H1 (cell line): ENCODE data around the gene FYB2. TPM values are rescaled to one million over a fixed set of nuclear protein-coding genes. Genes with fewer than 3 reads are reported as not detected.

ENCODE experiments used
- CHD7 ChIP-seq: fragments of 300-600 bp; sonication (generic); IDR thresholded peaks from 2 replicates; pipeline ENCODE4 v1.7.1; 2012; ENCODE audit warnings: low read length, moderate library complexity, mild to moderate bottlenecking, inconsistent platforms; ENCODE audit not compliant: insufficient replicate concordance
- CTCF ChIP-seq, 3 experiments: IDR thresholded peaks; 1 replicate in 2 of 3; 2 replicates in 1 of 3; pipeline versions ENCODE4 v1.5.1 to v1.6.1; 2011; ENCODE audit warnings: low read length in 3 of 3, mild to moderate bottlenecking in 3 of 3, inconsistent platforms in 2 of 3, low read depth in 1 of 3, moderate library complexity in 1 of 3; ENCODE audit not compliant: insufficient read depth in 1 of 3; ENCODE audit errors: control extremely low read depth in 1 of 3
- SRF ChIP-seq: IDR thresholded peaks from 2 replicates; pipeline ENCODE4 v1.6.1; 2011; ENCODE audit warnings: mild to moderate bottlenecking, low read depth, low read length, moderate library complexity
- polyA plus RNA-seq, 7 experiments: library from polyadenylated mRNA; depleted of rRNA in 3 of 7; stranded (reverse) in 5 of 7; unstranded in 2 of 7; fragments of >200 nt in 5 of 7; fragments of 200-250 nt in 2 of 7; gene quantifications; 1 replicate in 5 of 7; 2 replicates in 1 of 7; 4 replicates in 1 of 7; pipeline versions ENCODE4 v1.2.1 to v1.2.3, GENCODE V29; 2011 to 2013; ENCODE audit warnings: missing spikeins in 2 of 7, mixed read lengths in 2 of 7
- total RNA-seq: library from RNA; stranded (reverse); fragmentation: NEBNext Ultra II Directional; extraction: Animal tissue kit (Norgen Biotek cat#: 25700); gene quantifications from 2 replicates; pipeline ENCODE4 v1.2.1, GENCODE V29; 2021

Gene FYB2
- total and polyA plus RNA-seq, 2 of the 8 experiments (the other 6 are each of a cell fraction or from before 2014, with no cell fraction given) = 0.11 to 0.17 TPM

GRCh38 chr1:56780826-56781225, 38.4 kb downstream of the FYB2 start (continued):
- TF ChIP-seq CHD7 (no peak), CTCF (IDR thresholded peaks at IDR 0.05; ENCODE audit: control extremely low read depth in 1 of 3, insufficient read depth in 1 of 3, low read depth in 1 of 3, low read length in 3 of 3) (peak in 2 of 3 experiments; percentile 26 to 37; a peak in 3 of 4 replicates), SRF (no peak)
